Neural progenitor cell (in vitro differentiated cells): Measurements from ENCODE around the gene MILR1. TPM values are rescaled to one million over a fixed set of nuclear protein-coding genes. Genes with fewer than 3 reads are reported as not detected.
"Not testable (repeated sequence)": the region's sequence is repeated elsewhere in the genome, so short reads cannot be mapped to it uniquely, and the experiment has no call there.

Experiments
- DNase-seq: peaks from one replicate; pipeline ENCODE4 v3.0.0-alpha.2; 2016; ENCODE audit warnings: low spot score
- H2AFZ ChIP-seq: fragments of 200-600 bp; sonication (generic); replicated peaks from 2 replicates; pipeline ENCODE4 v1.6.1; 2016; ENCODE audit warnings: antibody characterized with exemption
- H3F3A ChIP-seq: fragments of 200-600 bp; sonication (generic); 2 replicates; pipeline ENCODE4 v1.6.1; 2016; ENCODE audit warnings: antibody characterized with exemption, low read depth
- H3K27ac ChIP-seq: fragments of 200-600 bp; sonication (generic); 2 replicates; pipeline ENCODE4 v1.5.1; 2016; ENCODE audit warnings: mild to moderate bottlenecking
- H3K27me3 ChIP-seq: fragments of 200-600 bp; sonication (generic); 2 replicates; pipeline ENCODE4 v1.6.1; 2016; ENCODE audit warnings: mild to moderate bottlenecking, moderate library complexity
- H3K36me3 ChIP-seq: fragments of 200-600 bp; sonication (generic); 2 replicates; pipeline ENCODE4 v1.5.1; 2016
- H3K4me1 ChIP-seq: fragments of 200-600 bp; sonication (generic); 2 replicates; pipeline ENCODE4 v1.6.1; 2016; ENCODE audit warnings: mixed run types
- H3K4me2 ChIP-seq: fragments of 200-600 bp; sonication (generic); 2 replicates; pipeline ENCODE4 v1.6.1; 2016
- H3K4me3 ChIP-seq: fragments of 200-600 bp; sonication (generic); 2 replicates; pipeline ENCODE4 v1.5.1; 2016
- H3K79me2 ChIP-seq: fragments of 200-600 bp; sonication (generic); 2 replicates; pipeline ENCODE4 v1.6.1; 2016; ENCODE audit warnings: low read depth
- H3K9ac ChIP-seq: fragments of 200-600 bp; sonication (generic); 2 replicates; pipeline ENCODE4 v1.6.1; 2016
- H3K9me3 ChIP-seq: fragments of 200-600 bp; sonication (generic); 2 replicates; pipeline ENCODE4 v1.5.1; 2016; ENCODE audit warnings: low read depth
- H4K20me1 ChIP-seq: fragments of 200-600 bp; sonication (generic); 2 replicates; pipeline ENCODE4 v1.6.1; 2016; ENCODE audit warnings: low read depth
- H3K27ac Mint-ChIP-seq: 3 replicates; pipeline ENCODE4 v1.8.0; 2021; ENCODE audit warnings: mixed read lengths
- H3K27me3 Mint-ChIP-seq: 2 replicates; pipeline ENCODE4 v1.8.0; 2022; ENCODE audit warnings: low read depth, mild to moderate bottlenecking, inconsistent platforms, moderate library complexity, mixed read lengths; ENCODE audit not compliant: insufficient read depth
- H3K36me3 Mint-ChIP-seq: 3 replicates; pipeline ENCODE4 v1.8.0; 2021; ENCODE audit warnings: mixed read lengths
- H3K4me1 Mint-ChIP-seq: 3 replicates; pipeline ENCODE4 v1.8.0; 2021; ENCODE audit warnings: mixed read lengths
- H3K4me3 Mint-ChIP-seq: 3 replicates; pipeline ENCODE4 v1.8.0; 2021; ENCODE audit warnings: mild to moderate bottlenecking, moderate library complexity, mixed read lengths
- H3K9me3 Mint-ChIP-seq: 3 replicates; pipeline ENCODE4 v1.8.0; 2020; ENCODE audit warnings: mixed read lengths
- CTCF ChIP-seq: fragments of 200-600 bp; sonication (generic); IDR thresholded peaks from 2 replicates; pipeline ENCODE4 v1.5.1; 2017; ENCODE audit warnings: antibody characterized with exemption, mild to moderate bottlenecking
- EZH2 ChIP-seq: fragments of 200-600 bp; sonication (generic); IDR thresholded peaks from 2 replicates; pipeline ENCODE4 v1.6.1; 2017; ENCODE audit warnings: antibody characterized with exemption, mild to moderate bottlenecking, moderate library complexity
- EZH2phosphoT487 ChIP-seq: fragments of 200-600 bp; sonication (generic); IDR thresholded peaks from 2 replicates; pipeline ENCODE4 v1.6.1; 2017; ENCODE audit warnings: antibody characterized with exemption
- total RNA-seq: library from RNA; depleted of rRNA; stranded (reverse); fragments of >200 nt; gene quantifications from 2 replicates; pipeline ENCODE4 v1.2.3, GENCODE V29; 2015; ENCODE audit warnings: low replicate concordance

Gene MILR1
- total RNA-seq, 1 donor from 2014 or later: not detected

GRCh38 chr17:64494121-64494520, 45.2 kb downstream of the MILR1 start:
- H3K4me2 ChIP-seq: peak overlapping the region; percentile 91

GRCh38 chr17:64495300-64495699, 46.4 kb downstream of the MILR1 start:
- not testable (repeated sequence) for H3K9me3 ChIP-seq, H3K27ac Mint-ChIP-seq, H3K27me3 ChIP-seq, H3K27me3 Mint-ChIP-seq, H3K9ac ChIP-seq, H3K9me3 Mint-ChIP-seq, H2AFZ ChIP-seq, H3K27ac ChIP-seq, DNase-seq
- peaks cover 40% of the 10 kb centered on the region for H3F3A ChIP-seq
- H4K20me1 ChIP-seq: peaks cover 50% of the 10 kb centered on the region
- peaks cover 29% of the 10 kb centered on the region for H3K36me3 Mint-ChIP-seq
- H3K79me2 ChIP-seq: peaks cover 50% of the 10 kb centered on the region
- H3K4me1 Mint-ChIP-seq: peaks cover 32% of the 10 kb centered on the region
- H3K4me3 ChIP-seq: peak overlapping the region; percentile 77
- peak overlapping the region; percentile 99 for H3K4me3 Mint-ChIP-seq
- H3K4me2 ChIP-seq: peak overlapping the region; percentile 91
- H3K36me3 ChIP-seq: peaks cover 39% of the 10 kb centered on the region
- H3K4me1 ChIP-seq: peaks cover 10% of the 10 kb centered on the region

More at GRCh38 chr17:64494121-64494520, 45.2 kb downstream of the MILR1 start:
- peaks cover 28% of the 10 kb centered on the region for H3F3A ChIP-seq
- no peak overlapping the region for H2AFZ ChIP-seq
- H3K36me3 Mint-ChIP-seq: peaks cover 23% of the 10 kb centered on the region
- no peak overlapping the region for H3K9ac ChIP-seq
- H3K79me2 ChIP-seq: peaks cover 38% of the 10 kb centered on the region
- no peak for TF ChIP-seq EZH2
- TF ChIP-seq CTCF: no peak
- no peak for TF ChIP-seq EZH2phosphoT487
- no peak overlapping the region for H3K4me3 Mint-ChIP-seq
- no peak overlapping the region for H3K27ac ChIP-seq
- H3K9me3 ChIP-seq: no peaks in the 10 kb centered on the region
- peaks cover 7% of the 10 kb centered on the region for H3K27me3 Mint-ChIP-seq
- H3K9me3 Mint-ChIP-seq: no peaks in the 10 kb centered on the region
- H3K4me1 ChIP-seq: peaks cover 4% of the 10 kb centered on the region
- peaks cover 29% of the 10 kb centered on the region for H3K4me1 Mint-ChIP-seq
- no peak for DNase-seq
- no peak overlapping the region for H3K27ac Mint-ChIP-seq
- H3K4me3 ChIP-seq: peak overlapping the region; percentile 13
- H3K27me3 ChIP-seq: no peaks in the 10 kb centered on the region
- H4K20me1 ChIP-seq: peaks cover 38% of the 10 kb centered on the region
- peaks cover 30% of the 10 kb centered on the region for H3K36me3 ChIP-seq

GRCh38 chr17:64496348-64496785, 47.5 kb downstream of the MILR1 start:
- no peak for TF ChIP-seq CTCF
- no peak for TF ChIP-seq EZH2
- TF ChIP-seq EZH2phosphoT487: no peak
- peak overlapping the region; percentile 84 for H2AFZ ChIP-seq
- H3K9me3 ChIP-seq: no peaks in the 10 kb centered on the region
- peaks cover 31% of the 10 kb centered on the region for H3K36me3 Mint-ChIP-seq
- peak overlapping the region; percentile 99 for H3K4me3 Mint-ChIP-seq
- H3K79me2 ChIP-seq: peaks cover 60% of the 10 kb centered on the region
- peaks cover 10% of the 10 kb centered on the region for H3K4me1 ChIP-seq
- no peaks in the 10 kb centered on the region for H3K27me3 ChIP-seq
- H4K20me1 ChIP-seq: peaks cover 61% of the 10 kb centered on the region
- no peaks in the 10 kb centered on the region for H3K9me3 Mint-ChIP-seq
- peak overlapping the region; percentile 91 for H3K27ac ChIP-seq
- H3K4me3 ChIP-seq: peak overlapping the region; percentile 77
- H3K27ac Mint-ChIP-seq: peak overlapping the region; percentile 3
- peak overlapping the region; percentile 91 for H3K4me2 ChIP-seq
- no peak for DNase-seq
- peaks cover 40% of the 10 kb centered on the region for H3K36me3 ChIP-seq
- H3F3A ChIP-seq: peaks cover 50% of the 10 kb centered on the region
- H3K9ac ChIP-seq: peak overlapping the region; percentile 40
- H3K27me3 Mint-ChIP-seq: peaks cover 7% of the 10 kb centered on the region
- peaks cover 37% of the 10 kb centered on the region for H3K4me1 Mint-ChIP-seq

- H3K4me1 Mint-ChIP-seq: peaks cover 37% of the 10 kb centered on the region
- Histone ChIP-seq H3K79me2 (peaks cover 66% of the 10 kb centered on the region), H3K27me3 (no peaks in the 10 kb centered on the region), H3K4me2 (peak within 1 kb of the TSS; percentile 91), H3K4me3 (peak within 1 kb of the TSS; percentile 77), H3K4me1 (peaks cover 10% of the 10 kb centered on the region), H2AFZ (peak within 1 kb of the TSS; percentile 84), H3K27ac (peak within 1 kb of the TSS; percentile 91), H3K9me3 (no peaks in the 10 kb centered on the region), H3F3A (peaks cover 56% of the 10 kb centered on the region), H3K36me3 (peaks cover 40% of the 10 kb centered on the region), H3K9ac (peak within 1 kb of the TSS; percentile 52), H4K20me1 (peaks cover 67% of the 10 kb centered on the region)
- peaks cover 33% of the 10 kb centered on the region for H3K36me3 Mint-ChIP-seq
- H3K27ac Mint-ChIP-seq: peak within 1 kb of the TSS; percentile 94
- peak; percentile 70 for TF ChIP-seq CTCF
- no peak for TF ChIP-seq EZH2phosphoT487
- TF ChIP-seq EZH2: peak; percentile 37
- DNase-seq: peak; percentile 97
- no peaks in the 10 kb centered on the region for H3K9me3 Mint-ChIP-seq
- peaks cover 7% of the 10 kb centered on the region for H3K27me3 Mint-ChIP-seq
- H3K4me3 Mint-ChIP-seq: peak within 1 kb of the TSS; percentile 99
Observed at GRCh38 chr17:64496786-64497564, 48.1 kb downstream of the MILR1 start, which contains the start of gene POLG2. Gene POLG2, minus strand, starts transcription at chr17:64497054. Its CDS starts 86 bp downstream, at chr17:64496968.
